ENCODE measurements around the gene LLGL2.

LLGL2 gene

DNA sequence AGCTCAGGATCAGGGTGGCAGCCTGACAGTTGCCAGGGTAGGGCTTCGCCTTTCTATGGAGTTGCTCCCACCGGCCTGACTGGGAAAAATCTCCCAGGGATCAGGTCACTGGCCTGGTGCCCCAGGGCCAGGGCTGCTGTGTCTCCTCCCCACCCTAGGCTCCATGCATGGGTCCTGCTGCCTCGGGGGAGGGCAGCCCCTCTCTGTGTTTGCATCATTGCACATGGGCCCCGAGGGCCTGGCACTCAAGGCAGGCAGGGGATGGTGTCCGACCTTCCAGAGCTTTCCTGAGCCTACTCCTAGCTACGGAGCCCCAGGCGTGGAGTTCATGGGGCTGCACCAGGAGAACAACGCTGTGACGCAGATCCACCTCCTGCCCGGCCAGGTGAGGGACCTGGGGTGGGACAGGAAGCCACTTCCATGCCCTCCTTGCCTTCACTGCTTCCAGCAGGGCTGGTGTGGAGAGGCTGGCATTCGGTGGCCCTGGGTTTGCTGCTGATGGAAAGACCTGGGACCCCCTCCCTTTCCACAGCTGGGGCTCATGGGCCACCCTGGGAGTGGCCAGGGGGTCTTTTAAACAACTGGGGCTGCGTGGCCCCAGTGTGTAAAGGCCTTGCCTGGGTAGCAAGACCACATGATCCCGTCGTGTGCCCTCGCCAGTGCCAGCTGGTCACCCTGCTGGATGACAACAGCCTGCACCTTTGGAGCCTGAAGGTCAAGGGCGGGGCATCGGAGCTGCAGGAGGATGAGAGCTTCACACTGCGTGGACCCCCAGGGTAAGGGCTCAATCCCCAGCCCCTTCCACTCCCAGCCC is 32.6 kb downstream of the LLGL2 start:
- Histone ChIP-seq H3K36me3 (replicated peaks; ENCODE audit: low read depth, low read length) (no peaks in the 10 kb centered on the region), H3K9ac (ENCODE audit: low read length) (no peak overlapping the region), H3K9me3 (ENCODE audit: insufficient read depth, low read length) (no peaks in the 10 kb centered on the region), H3K79me2 (ENCODE audit: low read length) (no peaks in the 10 kb centered on the region), H3K4me1 (ENCODE audit: low read length) (peaks cover 6% of the 10 kb centered on the region; the same call in 1 of the 2 replicates), H2AFZ (ENCODE audit: low read depth, low read length) (no peak overlapping the region), H3K27me3 (ENCODE audit: low read depth, low read length) (no peaks in the 10 kb centered on the region), H3K4me2 (ENCODE audit: low read length) (no peak overlapping the region), H4K20me1 (ENCODE audit: insufficient read depth, low read length) (no peaks in the 10 kb centered on the region), H3K27ac (ENCODE audit: low read length) (no peak overlapping the region), H3K4me3 (ENCODE audit: low read length) (no peak overlapping the region)
- TF ChIP-seq, protein P1, sequence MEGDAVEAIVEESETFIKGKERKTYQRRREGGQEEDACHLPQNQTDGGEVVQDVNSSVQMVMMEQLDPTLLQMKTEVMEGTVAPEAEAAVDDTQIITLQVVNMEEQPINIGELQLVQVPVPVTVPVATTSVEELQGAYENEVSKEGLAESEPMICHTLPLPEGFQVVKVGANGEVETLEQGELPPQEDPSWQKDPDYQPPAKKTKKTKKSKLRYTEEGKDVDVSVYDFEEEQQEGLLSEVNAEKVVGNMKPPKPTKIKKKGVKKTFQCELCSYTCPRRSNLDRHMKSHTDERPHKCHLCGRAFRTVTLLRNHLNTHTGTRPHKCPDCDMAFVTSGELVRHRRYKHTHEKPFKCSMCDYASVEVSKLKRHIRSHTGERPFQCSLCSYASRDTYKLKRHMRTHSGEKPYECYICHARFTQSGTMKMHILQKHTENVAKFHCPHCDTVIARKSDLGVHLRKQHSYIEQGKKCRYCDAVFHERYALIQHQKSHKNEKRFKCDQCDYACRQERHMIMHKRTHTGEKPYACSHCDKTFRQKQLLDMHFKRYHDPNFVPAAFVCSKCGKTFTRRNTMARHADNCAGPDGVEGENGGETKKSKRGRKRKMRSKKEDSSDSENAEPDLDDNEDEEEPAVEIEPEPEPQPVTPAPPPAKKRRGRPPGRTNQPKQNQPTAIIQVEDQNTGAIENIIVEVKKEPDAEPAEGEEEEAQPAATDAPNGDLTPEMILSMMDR (IDR thresholded peaks at IDR 0.05; ENCODE audit: low read depth, low read length), result no peak
- TF ChIP-seq EZH2phosphoT487 (IDR thresholded peaks at IDR 0.05; ENCODE audit: low read depth), result no peak

DNA sequence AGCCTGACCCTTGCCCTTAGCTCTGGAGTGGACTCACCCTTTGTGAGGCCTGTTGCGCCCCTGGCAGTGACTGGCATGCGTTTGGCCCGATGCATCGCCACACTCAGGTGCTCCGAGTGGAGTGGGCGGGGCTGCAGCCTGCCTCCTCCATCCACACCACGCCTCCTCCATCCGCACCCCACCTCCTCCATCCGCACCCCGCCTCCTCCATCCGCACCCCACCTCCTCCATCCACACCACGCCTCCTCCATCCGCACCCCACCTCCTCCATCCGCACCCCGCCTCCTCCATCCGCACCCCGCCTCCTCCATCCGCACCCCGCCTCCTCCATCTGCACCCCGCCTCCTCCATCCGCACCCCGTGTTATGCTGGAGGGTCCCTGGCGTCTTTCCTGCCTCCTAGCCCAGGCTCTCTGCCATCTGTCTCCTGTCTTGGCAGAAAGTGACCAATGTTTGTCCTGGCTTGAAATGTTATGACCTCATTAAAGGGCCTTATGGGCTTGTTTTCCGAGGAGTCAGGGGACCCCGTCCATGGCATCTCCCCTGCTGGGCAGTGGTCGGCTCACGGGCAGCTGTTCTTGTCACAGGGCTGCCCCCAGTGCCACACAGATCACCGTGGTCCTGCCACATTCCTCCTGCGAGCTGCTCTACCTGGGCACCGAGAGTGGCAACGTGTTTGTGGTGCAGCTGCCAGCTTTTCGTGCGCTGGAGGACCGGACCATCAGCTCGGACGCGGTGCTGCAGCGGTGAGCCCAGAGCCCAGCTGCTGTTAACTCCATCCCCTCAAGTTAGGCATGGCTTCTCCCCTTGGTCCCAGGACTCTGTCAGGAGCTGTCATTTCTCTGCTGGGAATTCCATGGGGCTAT is 33.4 kb downstream of the LLGL2 start:
- Histone ChIP-seq H3K79me2 (ENCODE audit: low read length) (no peaks in the 10 kb centered on the region), H4K20me1 (ENCODE audit: insufficient read depth, low read length) (no peaks in the 10 kb centered on the region), H3K4me3 (ENCODE audit: low read length) (no peak overlapping the region), H3K4me2 (ENCODE audit: low read length) (no peak overlapping the region), H2AFZ (ENCODE audit: low read depth, low read length) (no peak overlapping the region), H3K9ac (ENCODE audit: low read length) (no peak overlapping the region), H3K36me3 (replicated peaks; ENCODE audit: low read depth, low read length) (no peaks in the 10 kb centered on the region), H3K9me3 (ENCODE audit: insufficient read depth, low read length) (no peaks in the 10 kb centered on the region), H3K4me1 (ENCODE audit: low read length) (peaks cover 6% of the 10 kb centered on the region; the same call in 1 of the 2 replicates), H3K27me3 (ENCODE audit: low read depth, low read length) (no peaks in the 10 kb centered on the region), H3K27ac (ENCODE audit: low read length) (no peak overlapping the region)
- no peak for TF ChIP-seq EZH2phosphoT487 (IDR thresholded peaks at IDR 0.05; ENCODE audit: low read depth)
- TF ChIP-seq, protein P1 (IDR thresholded peaks at IDR 0.05; ENCODE audit: low read depth, low read length), result no peak

DNA sequence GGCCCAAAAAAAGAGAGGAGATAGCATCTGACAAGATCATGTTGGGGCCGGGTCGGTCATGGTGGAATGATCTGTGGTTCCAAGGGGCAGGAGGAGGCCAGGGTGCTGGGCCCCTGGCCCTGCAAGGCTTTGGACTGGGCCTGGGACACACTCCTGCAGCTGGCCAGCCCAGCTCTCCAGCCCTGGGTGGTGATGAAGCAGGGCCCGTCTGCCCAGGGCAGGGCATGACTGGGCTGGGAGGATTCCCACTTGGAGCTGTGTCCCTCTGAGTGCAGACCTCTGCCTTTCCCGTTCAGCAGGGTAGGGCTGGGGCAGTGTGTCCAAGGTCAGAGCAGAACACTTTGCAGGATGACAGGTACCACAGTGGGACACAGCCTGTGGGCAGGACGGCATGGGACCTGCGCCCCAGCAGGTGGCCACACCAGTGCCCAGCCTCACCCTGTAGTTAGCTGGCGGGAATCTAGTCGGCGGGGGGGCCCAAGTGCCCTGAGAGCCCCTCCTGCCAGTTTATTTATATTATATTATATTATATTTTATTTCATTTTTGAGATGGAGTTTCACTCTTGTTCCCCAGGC is 34.5 kb downstream of the LLGL2 start:
- H3K27me3 ChIP-seq (ENCODE audit: low read depth, low read length), result no peaks in the 10 kb centered on the region
- H4K20me1 ChIP-seq (ENCODE audit: insufficient read depth, low read length), result no peaks in the 10 kb centered on the region
- TF ChIP-seq EZH2phosphoT487 (IDR thresholded peaks at IDR 0.05; ENCODE audit: low read depth), result no peak
- TF ChIP-seq, protein P1 (IDR thresholded peaks at IDR 0.05; ENCODE audit: low read depth, low read length), result no peak
- H3K79me2 ChIP-seq (ENCODE audit: low read length), result no peaks in the 10 kb centered on the region
- no peaks in the 10 kb centered on the region for H3K9me3 ChIP-seq (ENCODE audit: insufficient read depth, low read length)
- no peak overlapping the region for H3K4me3 ChIP-seq (ENCODE audit: low read length)
- H3K4me1 ChIP-seq (ENCODE audit: low read length), result peaks cover 6% of the 10 kb centered on the region; the same call in 1 of the 2 replicates
- no peak overlapping the region for H3K9ac ChIP-seq (ENCODE audit: low read length)
- no peak overlapping the region for H2AFZ ChIP-seq (ENCODE audit: low read depth, low read length)
- no peak overlapping the region for H3K4me2 ChIP-seq (ENCODE audit: low read length)
- H3K36me3 ChIP-seq (replicated peaks; ENCODE audit: low read depth, low read length), result no peaks in the 10 kb centered on the region
- no peak overlapping the region for H3K27ac ChIP-seq (ENCODE audit: low read length)

Data from OCI-LY3 (cell line).